ENCODE measurements around the gene MMP24.
"Not testable (repeated sequence)": the region's sequence is repeated elsewhere in the genome, so short reads cannot be mapped to it uniquely, and the experiment has no call there.

The MMP24 gene

DNA sequence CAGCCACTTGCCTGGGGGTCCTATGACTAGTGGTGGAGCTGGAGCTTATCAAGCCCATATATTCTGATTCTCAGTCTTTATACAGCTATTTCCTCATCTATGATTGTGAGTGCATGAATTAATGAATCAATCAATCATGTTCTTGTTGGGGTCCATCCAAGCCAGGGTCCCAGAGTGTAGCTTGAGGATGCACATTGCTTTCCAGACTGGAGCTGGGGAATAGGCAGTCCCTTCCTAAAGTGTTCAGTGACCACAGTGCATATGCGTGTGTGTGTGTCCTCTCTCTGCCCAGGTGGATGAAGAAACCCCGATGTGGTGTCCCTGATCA is 25.1 kb downstream of the MMP24 start:
- Histone ChIP-seq H3K27ac (no peak overlapping the region), H3K9me3 (ENCODE audit: control insufficient read depth, low read length) (no peaks in the 10 kb centered on the region), H2AFZ (no peak overlapping the region), H3K36me3 (ENCODE audit: control insufficient read depth, insufficient read depth, low read length) (no peaks in the 10 kb centered on the region), H3K79me2 (peaks cover 5% of the 10 kb centered on the region), H3K4me2 (ENCODE audit: low read length) (no peak overlapping the region), H3K27me3 (ENCODE audit: control insufficient read depth, insufficient read depth, low read length) (no peaks in the 10 kb centered on the region), H3K4me1 (no peaks in the 10 kb centered on the region), H3K4me3 (ENCODE audit: low read depth, low read length) (no peak overlapping the region), H3K9ac (no peak overlapping the region)
- TF ChIP-seq, protein P1, sequence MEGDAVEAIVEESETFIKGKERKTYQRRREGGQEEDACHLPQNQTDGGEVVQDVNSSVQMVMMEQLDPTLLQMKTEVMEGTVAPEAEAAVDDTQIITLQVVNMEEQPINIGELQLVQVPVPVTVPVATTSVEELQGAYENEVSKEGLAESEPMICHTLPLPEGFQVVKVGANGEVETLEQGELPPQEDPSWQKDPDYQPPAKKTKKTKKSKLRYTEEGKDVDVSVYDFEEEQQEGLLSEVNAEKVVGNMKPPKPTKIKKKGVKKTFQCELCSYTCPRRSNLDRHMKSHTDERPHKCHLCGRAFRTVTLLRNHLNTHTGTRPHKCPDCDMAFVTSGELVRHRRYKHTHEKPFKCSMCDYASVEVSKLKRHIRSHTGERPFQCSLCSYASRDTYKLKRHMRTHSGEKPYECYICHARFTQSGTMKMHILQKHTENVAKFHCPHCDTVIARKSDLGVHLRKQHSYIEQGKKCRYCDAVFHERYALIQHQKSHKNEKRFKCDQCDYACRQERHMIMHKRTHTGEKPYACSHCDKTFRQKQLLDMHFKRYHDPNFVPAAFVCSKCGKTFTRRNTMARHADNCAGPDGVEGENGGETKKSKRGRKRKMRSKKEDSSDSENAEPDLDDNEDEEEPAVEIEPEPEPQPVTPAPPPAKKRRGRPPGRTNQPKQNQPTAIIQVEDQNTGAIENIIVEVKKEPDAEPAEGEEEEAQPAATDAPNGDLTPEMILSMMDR (IDR thresholded peaks at IDR 0.05) = no peak

GRCh38 chr20:35252037-35252461 is 25.6 kb downstream of the MMP24 start:
- no peak overlapping the region for H3K9ac ChIP-seq
- peaks cover under 1% of the 10 kb centered on the region for H3K4me1 ChIP-seq
- TF ChIP-seq, protein P1 (IDR thresholded peaks at IDR 0.05) = no peak

DNA sequence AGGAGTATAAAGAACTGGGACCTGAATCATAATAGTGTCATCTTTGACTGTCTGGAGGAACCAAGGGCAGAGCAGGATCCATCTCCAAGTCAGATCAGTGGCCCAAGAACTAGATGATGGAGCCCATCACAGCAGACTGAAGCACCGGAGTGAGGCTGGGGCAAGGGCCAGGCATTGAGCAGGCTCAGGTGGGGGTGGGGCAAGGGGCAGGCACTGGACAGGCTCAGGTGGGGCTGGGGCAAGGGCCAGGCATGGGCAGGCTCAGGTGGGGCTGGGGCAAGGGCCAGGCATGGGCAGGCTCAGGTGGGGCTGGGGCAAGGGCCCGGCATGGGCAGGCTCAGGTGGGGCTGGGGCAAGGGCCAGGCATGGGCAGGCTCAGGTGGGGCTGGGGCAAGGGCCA is 26.1 kb downstream of the MMP24 start:
- not testable (repeated sequence) for H3K36me3 ChIP-seq (ENCODE audit: control insufficient read depth, insufficient read depth, low read length); H3K4me2 ChIP-seq (ENCODE audit: low read length); H2AFZ ChIP-seq; H3K9me3 ChIP-seq (ENCODE audit: control insufficient read depth, low read length); H3K27ac ChIP-seq; H3K79me2 ChIP-seq; H3K9ac ChIP-seq; H3K4me3 ChIP-seq (ENCODE audit: low read depth, low read length); H3K27me3 ChIP-seq (ENCODE audit: control insufficient read depth, insufficient read depth, low read length); H3K4me1 ChIP-seq

More at GRCh38 chr20:35252037-35252461, 25.6 kb downstream of the MMP24 start:
- no peaks in the 10 kb centered on the region for H3K27me3 ChIP-seq (ENCODE audit: control insufficient read depth, insufficient read depth, low read length)
- no peaks in the 10 kb centered on the region for H3K9me3 ChIP-seq (ENCODE audit: control insufficient read depth, low read length)
- no peak overlapping the region for H3K4me3 ChIP-seq (ENCODE audit: low read depth, low read length)
- H3K27ac ChIP-seq = no peak overlapping the region
- no peaks in the 10 kb centered on the region for H3K36me3 ChIP-seq (ENCODE audit: control insufficient read depth, insufficient read depth, low read length)
- H3K79me2 ChIP-seq = peaks cover 5% of the 10 kb centered on the region
- no peak overlapping the region for H3K4me2 ChIP-seq (ENCODE audit: low read length)
- no peak overlapping the region for H2AFZ ChIP-seq

GRCh38 chr20:35253010-35253409 is 26.5 kb downstream of the MMP24 start:
- H3K4me3 ChIP-seq (ENCODE audit: low read depth, low read length) = no peak overlapping the region
- H3K9me3 ChIP-seq (ENCODE audit: control insufficient read depth, low read length) = no peaks in the 10 kb centered on the region
- no peak overlapping the region for H2AFZ ChIP-seq
- H3K27ac ChIP-seq = no peak overlapping the region
- no peak overlapping the region for H3K9ac ChIP-seq
- no peak overlapping the region for H3K4me2 ChIP-seq (ENCODE audit: low read length)
- H3K27me3 ChIP-seq (ENCODE audit: control insufficient read depth, insufficient read depth, low read length) = no peaks in the 10 kb centered on the region
- H3K79me2 ChIP-seq = peaks cover 5% of the 10 kb centered on the region
- peaks cover 4% of the 10 kb centered on the region for H3K4me1 ChIP-seq
- no peaks in the 10 kb centered on the region for H3K36me3 ChIP-seq (ENCODE audit: control insufficient read depth, insufficient read depth, low read length)
- TF ChIP-seq, protein P1 (IDR thresholded peaks at IDR 0.05) = no peak

DNA sequence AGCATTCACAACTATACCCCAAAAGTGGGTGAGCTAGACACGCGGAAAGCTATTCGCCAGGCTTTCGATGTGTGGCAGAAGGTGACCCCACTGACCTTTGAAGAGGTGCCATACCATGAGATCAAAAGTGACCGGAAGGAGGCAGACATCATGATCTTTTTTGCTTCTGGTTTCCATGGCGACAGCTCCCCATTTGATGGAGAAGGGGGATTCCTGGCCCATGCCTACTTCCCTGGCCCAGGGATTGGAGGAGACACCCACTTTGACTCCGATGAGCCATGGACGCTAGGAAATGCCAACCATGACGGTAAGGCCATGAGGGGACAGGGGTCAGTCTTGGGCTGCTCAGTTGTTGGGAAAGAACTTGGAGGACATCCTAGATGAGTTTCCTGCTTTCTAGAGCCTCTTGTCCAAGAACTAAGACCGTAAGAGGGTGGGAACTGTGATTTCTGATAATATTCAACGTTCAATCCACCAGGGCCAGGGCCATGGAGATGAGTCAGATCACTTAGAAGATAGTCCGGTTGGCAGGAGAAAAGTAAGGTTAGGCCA is 28.0 kb downstream of the MMP24 start:
- Histone ChIP-seq H3K4me2 (ENCODE audit: low read length) (no peak overlapping the region), H3K4me1 (peaks cover 4% of the 10 kb centered on the region), H3K27me3 (ENCODE audit: control insufficient read depth, insufficient read depth, low read length) (no peaks in the 10 kb centered on the region), H3K79me2 (peaks cover 7% of the 10 kb centered on the region), H3K9ac (no peak overlapping the region), H3K9me3 (ENCODE audit: control insufficient read depth, low read length) (no peaks in the 10 kb centered on the region), H3K27ac (no peak overlapping the region), H3K36me3 (ENCODE audit: control insufficient read depth, insufficient read depth, low read length) (no peaks in the 10 kb centered on the region), H3K4me3 (ENCODE audit: low read depth, low read length) (no peak overlapping the region), H2AFZ (no peak overlapping the region)
- TF ChIP-seq, protein P1 (IDR thresholded peaks at IDR 0.05) = no peak
